Suppressor macrophage (primary cell): ENCODE measurements around the gene ZNF117.
A peak's percentile ranks its signal among the peaks of the same experiment; 100 is the strongest.
"Not testable (repeated sequence)": the region's sequence is repeated elsewhere in the genome, so short reads cannot be mapped to it uniquely, and the experiment has no call there.

Experiments used
- DNase-seq, 4 experiments: peaks; one replicate each; pipeline ENCODE4 v3.0.0-alpha.2; 2020 to 2022

Gene ZNF117

DNA sequence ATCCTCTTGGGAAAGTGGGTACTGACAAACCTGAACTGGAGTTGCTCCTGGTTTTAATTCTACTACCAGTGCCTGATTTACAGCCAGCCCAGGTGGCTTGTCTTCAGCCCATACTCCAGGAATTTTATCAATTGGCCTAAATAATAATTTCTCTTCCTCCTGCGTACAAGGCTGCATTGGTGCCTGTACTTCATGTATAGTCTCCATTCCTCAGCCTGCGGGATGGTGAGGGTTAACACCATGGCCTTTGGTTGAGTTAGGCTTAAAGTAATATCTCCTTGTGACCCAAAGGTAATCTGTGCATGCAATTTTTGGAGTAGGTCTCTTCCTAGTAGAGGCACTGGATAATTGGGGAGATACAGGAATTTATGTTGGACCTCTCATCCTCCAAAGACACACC lies 5.5 kb upstream of the ZNF117 start:
- no peak for DNase-seq

DNA sequence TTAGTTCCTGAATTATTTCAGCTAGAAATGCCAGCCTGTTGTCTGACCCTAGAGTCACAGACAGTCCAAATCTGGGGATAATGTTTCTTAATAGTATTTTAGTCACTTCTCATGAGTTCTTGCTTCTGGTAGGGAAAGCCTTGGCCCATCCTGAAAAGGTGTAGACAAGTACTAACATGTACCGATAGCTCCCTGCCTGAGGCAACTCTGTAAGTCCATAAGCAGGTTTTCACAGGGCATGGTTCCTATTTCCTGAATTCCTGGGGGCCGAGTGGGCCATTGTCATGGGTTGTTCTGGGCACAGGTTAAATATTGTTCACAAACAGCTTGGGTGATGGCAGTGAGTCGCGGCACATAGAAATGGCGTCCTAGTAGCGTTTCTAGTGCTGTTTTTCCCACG lies 3.1 kb upstream of the ZNF117 start:
- DNase-seq: no peak

DNA sequence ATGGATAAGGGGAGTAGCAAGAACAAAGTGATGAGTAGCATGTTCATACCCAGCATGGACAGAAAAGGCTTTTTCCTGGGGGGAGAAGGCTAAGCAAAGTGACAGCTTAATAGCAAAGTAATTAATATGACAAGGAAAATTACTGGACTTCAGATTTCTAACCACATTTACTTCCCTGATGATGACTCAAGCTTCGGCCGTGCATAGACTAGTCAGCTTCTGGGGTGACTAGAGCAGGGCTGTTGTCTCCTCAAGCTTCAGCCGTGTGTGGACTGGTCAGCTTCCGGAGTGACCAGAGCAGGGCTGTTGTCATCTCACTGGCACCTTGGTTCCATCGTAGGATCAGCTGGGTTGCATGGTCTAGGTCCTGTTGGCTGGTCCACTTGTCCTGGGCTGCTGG lies 2.1 kb upstream of the ZNF117 start:
- DNase-seq: no peak

DNA sequence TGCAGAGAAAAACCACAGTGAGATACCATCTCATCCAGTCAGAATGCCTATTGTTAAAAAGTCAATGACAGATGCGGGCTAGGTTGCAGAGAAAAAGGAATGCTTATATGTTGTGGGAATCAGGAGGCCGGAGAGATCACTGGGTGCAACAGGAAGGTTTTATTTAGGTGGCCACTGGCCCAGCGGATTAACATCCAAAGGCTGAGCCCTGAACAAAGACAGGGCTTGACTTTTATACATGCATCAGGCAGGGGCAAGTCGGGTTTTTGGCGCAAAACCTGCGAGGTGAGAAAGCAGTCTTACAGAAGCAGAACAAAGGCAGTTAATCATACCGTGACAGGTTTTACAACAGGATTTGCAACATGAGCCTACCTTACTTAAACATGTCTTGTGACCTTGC lies 620 bp downstream of the ZNF117 start:
- DNase-seq: no peak

DNA sequence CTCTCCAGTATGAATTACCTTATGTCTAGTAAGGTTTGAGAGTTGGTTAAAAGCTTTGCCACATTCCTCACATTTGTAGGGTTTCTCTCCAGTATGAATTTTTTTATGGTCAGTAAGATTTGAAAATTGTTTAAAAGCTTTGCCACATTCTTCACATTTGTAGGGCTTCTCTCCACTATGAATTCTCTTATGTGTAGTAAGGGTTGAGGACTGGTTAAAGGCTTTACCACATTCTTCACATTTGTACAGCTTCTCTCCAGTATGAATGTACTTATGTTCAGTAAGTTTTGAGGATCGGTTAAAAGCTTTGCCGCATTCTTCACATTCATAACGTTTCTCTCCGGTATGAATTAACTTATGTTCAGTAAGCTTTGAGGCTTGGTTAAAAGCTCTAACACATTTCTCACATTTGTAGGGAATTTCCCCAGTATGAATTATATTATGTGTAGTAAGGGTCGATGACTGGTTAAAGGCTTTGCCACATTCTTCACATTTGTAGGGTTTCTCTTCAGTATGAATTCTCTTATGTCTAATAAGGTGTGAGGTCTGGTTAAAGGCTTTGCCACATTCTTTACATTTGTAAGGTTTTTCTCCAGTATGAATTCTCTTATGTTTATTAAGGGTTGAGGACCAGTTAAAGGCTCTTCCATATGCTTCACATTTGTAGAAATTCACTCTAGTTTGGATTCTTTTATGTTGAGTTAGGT lies 12.2 kb downstream of the ZNF117 start:
- no peak for DNase-seq

DNA sequence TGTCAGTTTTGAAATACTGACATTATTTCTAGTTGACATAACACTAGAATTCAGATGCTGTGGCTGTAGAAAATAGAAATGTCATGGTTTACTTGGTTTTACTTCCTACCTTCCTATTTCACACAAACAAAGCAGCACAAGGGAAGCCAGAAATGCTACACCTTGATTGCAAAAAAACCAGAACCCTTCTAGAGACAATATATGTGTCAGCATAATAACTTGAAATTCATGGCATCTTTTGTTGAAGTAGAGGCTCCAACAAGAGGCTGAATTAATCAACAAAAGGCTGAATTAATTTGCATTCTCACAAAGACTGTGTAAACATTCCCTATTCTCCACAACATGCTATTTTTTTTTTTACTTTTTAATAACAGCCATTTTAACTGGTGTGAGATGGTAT lies 25.2 kb downstream of the ZNF117 start:
- DNase-seq: no peak

DNA sequence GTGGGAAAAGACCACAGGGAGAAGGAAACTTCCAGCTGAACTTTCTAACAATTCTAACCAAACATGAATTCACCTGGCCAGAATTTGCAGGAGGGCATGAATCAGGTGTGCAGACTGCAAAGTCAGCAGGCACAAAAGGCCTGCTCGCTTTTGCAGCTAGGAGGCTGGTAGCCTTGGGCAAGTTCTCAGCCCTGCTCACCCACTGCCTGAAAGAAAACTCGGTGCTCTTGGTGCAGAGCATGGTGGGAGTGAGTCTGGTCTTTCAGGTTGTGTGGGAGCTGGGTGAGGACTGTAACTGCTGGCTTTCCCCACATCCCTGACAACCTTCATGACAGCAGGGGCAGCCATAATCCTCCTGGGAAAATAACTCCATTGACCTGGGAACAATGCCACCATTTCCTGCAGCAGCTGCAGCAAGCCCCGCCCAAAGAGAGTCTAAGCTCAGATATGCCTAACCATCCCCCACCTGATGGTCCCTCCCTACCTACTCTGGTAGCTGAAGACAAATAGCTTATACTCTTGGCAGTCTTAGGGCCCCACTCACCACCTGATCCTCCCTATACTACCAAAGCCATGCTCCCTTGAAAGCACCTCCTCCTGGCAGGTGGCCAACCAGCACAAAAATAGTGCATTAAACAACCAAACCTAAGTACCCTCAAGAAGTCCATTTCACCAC lies 31.6 kb downstream of the ZNF117 start:
- no peak for DNase-seq

DNA sequence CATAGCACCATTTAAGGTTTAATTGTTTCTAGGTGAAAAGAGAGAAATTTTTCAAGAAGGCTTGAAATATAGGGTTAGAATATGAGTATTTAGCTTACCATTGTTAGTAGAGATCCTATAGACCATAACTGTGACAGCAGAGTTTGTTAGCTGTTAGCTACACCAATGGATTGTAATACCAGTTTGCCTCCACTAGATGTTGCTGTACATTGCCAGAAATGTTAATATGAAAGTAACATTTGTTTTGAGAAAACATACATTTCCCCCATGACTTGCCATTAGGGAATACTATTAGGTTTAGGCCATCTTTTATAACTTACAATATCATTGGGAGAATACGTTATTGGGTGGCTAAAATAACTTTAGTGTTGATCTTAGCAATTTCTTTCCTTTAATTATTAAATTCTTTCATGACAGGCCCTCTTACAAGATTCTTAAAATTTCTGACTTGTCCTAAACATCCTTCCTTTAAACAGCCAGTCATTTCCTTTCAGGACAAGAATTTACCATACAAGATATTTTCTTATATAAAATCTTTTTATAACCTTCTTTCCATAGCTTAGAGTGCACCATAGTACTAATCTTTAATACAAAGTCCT lies 39.5 kb downstream of the ZNF117 start:
- DNase-seq: peak; percentile 40 to 79 (median 59)

DNA sequence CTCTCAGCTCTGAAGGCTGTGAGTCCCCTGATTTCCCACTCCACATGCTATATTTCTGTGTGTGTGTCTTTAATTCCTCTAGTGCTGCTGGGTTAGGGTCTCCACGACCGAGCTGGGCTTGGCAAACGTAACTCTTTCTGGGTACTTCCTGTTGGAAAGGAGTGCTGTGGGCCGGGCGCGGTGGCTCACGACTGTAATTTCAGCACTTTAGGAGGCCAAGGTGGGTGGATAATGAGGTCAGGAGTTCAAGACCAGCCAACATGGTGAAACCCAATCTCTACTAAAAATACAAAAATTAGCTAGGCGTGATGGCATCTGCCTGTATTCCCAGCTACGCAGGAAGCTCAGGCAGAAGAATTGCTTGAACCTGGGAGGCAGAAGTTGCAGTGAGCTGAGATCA lies 40.2 kb downstream of the ZNF117 start:
- DNase-seq: peak in 2 of 4 experiments; percentile 5 to 65

DNA sequence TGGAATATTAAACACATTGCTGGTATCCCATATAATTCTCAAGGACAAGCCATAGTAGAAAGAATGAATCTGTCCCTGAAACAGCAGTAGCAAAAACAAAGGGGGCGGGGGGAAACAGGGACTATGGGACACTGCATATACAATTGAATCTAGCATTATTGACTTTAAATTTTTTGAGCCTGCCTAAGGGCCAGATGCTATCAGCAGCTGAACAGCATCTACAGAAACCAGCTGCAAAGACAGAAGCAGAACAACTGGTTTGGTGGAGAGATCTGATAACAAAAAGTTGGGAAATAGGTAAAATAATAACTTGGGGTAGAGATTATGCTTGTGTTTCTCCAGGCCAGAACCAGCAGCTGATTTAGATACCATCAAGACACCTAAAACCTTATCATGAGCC lies 42.1 kb downstream of the ZNF117 start:
- not testable (repeated sequence) for DNase-seq

DNA sequence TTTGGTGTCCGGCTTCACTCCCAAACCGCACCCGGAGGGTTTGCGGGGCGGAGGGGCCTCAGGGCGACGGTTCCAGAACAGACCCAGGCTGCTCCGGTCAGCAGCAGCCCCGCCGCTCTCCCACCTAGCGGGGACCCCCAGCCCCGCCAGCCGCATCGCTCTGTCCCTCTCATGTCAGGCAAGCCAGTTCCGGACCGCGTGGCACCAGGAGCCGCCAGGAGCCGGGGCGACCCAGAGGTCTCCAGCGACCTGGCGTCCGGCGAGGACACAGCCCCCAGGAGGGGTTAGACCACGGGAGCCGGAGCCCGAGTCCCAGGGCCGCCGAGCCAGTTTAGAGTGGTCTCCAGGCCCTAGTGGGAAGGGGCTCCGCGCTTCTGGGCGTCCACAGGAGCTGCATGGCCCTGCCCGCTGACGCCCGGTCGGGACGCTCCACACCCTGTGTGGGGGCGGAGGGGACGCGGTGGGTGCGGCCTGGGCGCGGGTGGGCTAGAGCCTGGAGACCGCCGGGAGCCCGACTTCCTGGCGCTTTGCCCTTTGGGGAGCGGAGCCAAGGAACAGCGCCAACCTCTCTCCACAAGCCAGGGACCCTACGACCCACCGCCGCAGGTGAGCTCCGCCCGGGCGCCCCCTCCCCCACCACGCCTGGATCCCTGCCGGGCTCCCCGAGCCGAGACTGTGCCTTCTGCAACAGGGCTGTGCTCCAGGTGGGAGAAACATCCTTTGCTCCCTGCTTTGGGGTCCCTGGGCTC lies 43.4 kb downstream of the ZNF117 start:
- DNase-seq: no peak

DNA sequence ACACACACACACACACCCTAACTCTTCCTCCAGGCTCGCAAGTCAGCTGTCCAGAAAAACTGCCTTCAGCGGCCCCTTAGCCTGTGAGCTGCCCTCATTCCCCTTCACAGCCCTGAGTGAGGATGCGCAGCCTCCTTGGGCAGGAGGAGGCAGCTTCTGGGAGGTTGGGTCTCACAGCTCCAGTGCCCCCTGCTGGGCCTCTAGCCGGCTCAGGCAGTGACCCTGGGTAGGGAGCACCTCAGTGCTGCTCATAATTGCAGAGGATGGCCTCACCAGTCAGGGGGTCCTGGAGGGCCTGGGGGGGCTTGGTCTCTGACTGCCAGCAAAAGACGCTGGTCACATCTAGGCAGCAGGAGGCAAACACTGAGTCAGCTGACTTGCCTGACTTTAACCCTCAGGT lies 44.1 kb downstream of the ZNF117 start:
- DNase-seq: peak in 1 of 4 experiments; percentile 4

DNA sequence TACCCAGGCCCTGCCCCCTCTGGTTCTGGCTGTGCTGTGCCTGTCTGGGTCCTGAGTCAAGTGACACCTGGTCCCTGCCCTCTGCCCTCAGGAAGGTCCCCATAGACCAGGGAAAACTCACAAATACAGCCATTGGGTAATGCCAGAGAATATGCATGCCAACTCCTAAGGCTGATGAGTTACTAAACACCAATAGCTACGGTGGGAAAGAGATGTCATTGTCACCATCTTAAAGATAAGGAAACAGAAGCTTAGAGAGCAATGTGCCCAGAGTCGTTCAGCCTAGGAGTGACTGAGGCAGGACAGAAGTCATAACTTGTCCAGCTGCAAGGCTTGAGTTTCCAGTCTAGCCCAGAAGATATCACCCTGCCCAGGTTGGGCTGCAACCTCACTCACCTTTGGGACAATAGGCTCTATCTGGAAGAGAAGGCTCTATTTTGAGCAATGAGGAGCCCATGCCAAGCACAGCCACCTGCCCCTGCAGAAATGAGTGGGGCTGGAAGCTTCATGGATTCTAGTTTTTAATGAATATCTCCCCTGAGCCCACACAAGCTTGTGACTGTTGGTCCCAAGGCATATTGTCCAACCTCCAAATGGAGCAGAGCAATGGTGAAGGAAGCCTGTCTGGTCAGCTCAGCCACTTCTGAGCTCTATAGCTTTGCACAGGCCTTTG lies 45.2 kb downstream of the ZNF117 start:
- no peak for DNase-seq

DNA sequence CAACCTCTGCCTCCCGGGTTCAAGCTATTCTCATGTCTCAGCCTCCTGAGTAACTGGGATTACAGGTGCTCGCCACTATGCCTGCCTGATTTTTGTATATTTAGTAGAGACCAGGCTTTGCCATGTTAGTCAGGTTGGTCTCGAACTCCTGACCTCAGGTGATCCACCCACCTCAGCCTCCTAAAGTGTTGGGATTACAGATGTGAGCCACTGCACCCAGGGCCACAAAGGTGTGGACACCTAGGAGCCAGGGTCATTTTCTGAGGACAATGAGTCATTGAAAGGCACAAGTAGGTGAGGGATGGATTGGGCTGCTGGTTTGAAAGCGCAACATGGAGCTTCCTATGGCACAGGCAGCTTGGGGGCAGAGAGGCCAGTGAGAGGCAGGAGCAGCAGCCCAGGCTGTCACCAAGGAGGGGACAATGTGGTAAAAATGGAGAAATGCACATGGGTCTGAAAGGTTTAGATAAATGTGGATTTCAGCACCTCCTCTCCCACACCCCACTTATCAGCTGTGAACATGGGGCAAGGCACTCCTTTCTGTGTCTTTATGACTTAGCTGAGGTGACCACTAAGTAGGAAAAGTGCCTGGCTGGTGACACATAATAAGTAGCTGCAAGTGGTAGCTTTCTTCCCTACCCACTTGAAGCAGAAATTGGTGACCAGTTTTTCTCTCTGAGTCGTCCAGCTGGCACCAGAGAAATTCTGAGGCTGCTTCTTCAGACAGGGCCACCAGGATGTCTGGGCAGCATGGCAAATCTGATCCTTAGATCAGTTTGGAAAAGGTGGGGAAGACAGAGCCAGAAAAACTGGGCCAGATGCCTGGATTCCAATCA lies 46.0 kb downstream of the ZNF117 start:
- DNase-seq: not testable (repeated sequence)

DNA sequence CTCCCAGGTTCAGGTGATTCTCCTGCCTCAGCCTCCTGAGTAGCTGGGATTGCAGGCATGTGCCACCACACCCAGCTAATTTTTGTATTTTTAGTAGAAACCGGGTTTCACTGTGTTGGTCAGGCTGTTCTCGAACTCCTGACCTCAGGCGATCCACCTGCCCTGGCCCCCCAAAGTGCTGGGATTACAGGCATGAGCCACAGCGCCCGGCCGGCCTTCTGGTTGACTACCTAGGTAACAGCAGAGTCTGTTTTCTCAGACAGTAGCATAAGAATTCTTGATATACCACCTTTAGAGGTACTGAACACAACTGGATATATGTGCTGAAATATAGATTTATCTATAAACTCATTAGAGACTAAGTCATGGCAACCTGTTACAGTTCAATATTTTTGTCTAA lies 50.8 kb downstream of the ZNF117 start:
- DNase-seq: not testable (repeated sequence)

DNA sequence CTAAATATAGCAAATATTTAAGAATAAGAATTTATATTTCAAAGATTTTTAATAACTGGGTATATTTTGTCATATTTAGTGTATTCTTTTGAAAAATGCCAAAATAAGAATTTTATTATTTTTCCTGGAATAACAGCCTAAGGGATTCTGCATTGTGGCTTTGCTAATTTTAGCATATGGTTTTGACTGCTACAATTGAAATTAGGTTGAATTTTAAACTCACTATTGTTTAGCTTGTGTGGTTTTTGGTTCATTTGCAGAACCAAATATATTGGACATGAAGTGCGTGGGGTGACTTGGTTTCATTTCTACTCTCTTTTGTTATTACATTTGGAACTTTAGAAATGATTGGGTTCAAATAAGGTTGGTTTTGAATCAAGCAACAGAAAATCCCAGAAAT lies 52.3 kb downstream of the ZNF117 start:
- no peak for DNase-seq

DNA sequence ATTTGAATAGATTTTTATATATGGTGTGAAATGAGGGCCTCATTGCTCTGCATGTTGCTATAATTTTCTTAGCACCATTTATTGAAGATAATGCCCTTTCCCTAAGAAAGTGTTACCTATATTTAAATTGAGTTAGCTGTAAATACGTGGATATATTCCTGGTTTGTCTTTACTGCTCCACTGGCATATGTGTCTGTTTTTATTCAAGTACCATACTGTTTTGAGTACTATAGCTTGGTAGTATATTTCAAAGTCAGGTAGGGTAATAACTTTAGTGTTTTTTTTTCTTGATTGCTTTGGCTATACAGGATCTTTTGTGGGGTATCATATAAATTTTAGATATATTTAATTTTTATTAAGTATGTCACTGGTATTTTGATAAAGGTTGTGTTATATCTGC lies 56.4 kb downstream of the ZNF117 start:
- DNase-seq: no peak

DNA sequence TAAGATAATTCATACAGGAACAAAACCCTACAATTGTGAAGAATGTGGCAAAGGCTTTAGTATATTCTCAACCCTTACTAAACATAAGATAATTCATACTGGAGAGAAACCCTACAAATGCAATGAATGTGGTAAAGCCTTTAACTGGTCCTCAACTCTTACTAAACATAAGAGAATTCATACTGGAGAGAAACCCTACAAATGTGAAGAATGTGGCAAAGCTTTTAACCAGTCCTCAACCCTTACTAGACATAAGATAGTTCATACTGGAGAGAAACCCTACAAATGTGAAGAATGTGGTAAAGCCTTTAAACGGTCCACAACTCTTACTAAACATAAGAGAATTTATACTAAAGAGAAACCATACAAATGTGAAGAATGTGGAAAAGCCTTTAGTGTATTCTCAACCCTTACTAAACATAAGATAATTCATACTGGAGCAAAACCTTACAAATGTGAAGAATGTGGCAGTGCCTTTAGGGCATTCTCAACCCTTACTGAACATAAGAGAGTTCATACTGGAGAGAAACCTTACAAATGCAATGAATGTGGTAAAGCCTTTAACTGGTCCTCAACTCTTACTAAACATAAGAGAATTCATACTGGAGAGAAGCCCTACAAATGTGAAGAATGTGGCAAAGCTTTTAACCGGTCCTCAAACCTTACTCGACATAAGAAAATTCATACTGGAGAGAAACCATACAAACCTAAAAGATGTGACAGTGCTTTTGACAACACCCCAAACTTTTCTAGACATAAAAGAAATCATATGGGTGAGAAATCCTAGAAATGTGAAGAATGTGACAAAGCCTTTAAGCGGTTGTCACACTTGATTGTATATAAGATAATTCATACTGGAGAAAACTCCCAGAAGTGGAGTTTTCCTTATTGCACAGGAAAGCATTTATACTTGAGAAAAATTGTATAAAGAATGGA lies 62.3 kb downstream of the ZNF117 start:
- DNase-seq: not testable (repeated sequence)
